Progenitor cell of endocrine pancreas (in vitro differentiated cells): ENCODE measurements around the gene BMP7. TPM values are rescaled to one million over a fixed set of nuclear protein-coding genes. Genes with fewer than 3 reads are reported as not detected.

Source experiments
- DNase-seq: peaks from one replicate; pipeline ENCODE4 v3.0.0; 2021; ENCODE audit warnings: low spot score; ENCODE audit not compliant: unreplicated experiment
- H3K27ac Mint-ChIP-seq: 2 replicates; pipeline ENCODE4 v1.8.0; 2021; ENCODE audit warnings: mild to moderate bottlenecking, moderate library complexity, mixed read lengths
- H3K27me3 Mint-ChIP-seq: 2 replicates; pipeline ENCODE4 v1.8.0; 2021; ENCODE audit warnings: mixed read lengths
- H3K36me3 Mint-ChIP-seq: 2 replicates; pipeline ENCODE4 v1.8.0; 2022; ENCODE audit warnings: mixed read lengths; ENCODE audit not compliant: insufficient read depth
- H3K4me1 Mint-ChIP-seq: 2 replicates; pipeline ENCODE4 v1.8.0; 2021; ENCODE audit warnings: low read depth, mixed read lengths
- H3K4me3 Mint-ChIP-seq: 2 replicates; pipeline ENCODE4 v1.8.0; 2021; ENCODE audit warnings: low read depth, mild to moderate bottlenecking, moderate library complexity, mixed read lengths
- H3K9me3 Mint-ChIP-seq: 2 replicates; pipeline ENCODE4 v1.8.0; 2021; ENCODE audit warnings: low read depth, mixed read lengths
- CTCF ChIP-seq: fragments of 200-600 bp; sonication (generic); IDR thresholded peaks from one replicate; pipeline ENCODE4 v1.5.0; 2021; ENCODE audit warnings: antibody characterized with exemption, mild to moderate bottlenecking; ENCODE audit not compliant: unreplicated experiment
- total RNA-seq: library from RNA; stranded (reverse); gene quantifications from 2 replicates; pipeline ENCODE4 v1.2.1, GENCODE V29; 2021

Gene BMP7
- total RNA-seq, 1 donor from 2014 or later = 35.4 TPM

GRCh38 chr20:57187068-57187634, 79.3 kb downstream of the BMP7 start:
- no peaks in the 10 kb centered on the region for H3K4me1 Mint-ChIP-seq
- no peak overlapping the region for H3K4me3 Mint-ChIP-seq
- peaks cover 16% of the 10 kb centered on the region for H3K36me3 Mint-ChIP-seq
- no peak for TF ChIP-seq CTCF
- H3K9me3 Mint-ChIP-seq = peaks cover 5% of the 10 kb centered on the region
- no peak for DNase-seq
- no peak overlapping the region for H3K27ac Mint-ChIP-seq
- no peaks in the 10 kb centered on the region for H3K27me3 Mint-ChIP-seq

GRCh38 chr20:57186192-57186591, 80.2 kb downstream of the BMP7 start:
- DNase-seq = no peak
- TF ChIP-seq CTCF = no peak
- Mint-ChIP-seq H3K4me3 (no peak overlapping the region), H3K27me3 (no peaks in the 10 kb centered on the region), H3K27ac (no peak overlapping the region), H3K9me3 (peaks cover 5% of the 10 kb centered on the region), H3K36me3 (peaks cover 16% of the 10 kb centered on the region), H3K4me1 (no peaks in the 10 kb centered on the region)

GRCh38 chr20:57185188-57185743, 81.2 kb downstream of the BMP7 start:
- Mint-ChIP-seq H3K27me3 (no peaks in the 10 kb centered on the region), H3K4me3 (no peak overlapping the region), H3K9me3 (peaks cover 5% of the 10 kb centered on the region), H3K36me3 (peaks cover 11% of the 10 kb centered on the region), H3K27ac (no peak overlapping the region), H3K4me1 (no peaks in the 10 kb centered on the region)
- no peak for DNase-seq
- TF ChIP-seq CTCF = no peak

GRCh38 chr20:57183457-57184009, 82.9 kb downstream of the BMP7 start:
- H3K27me3 Mint-ChIP-seq = no peaks in the 10 kb centered on the region
- peaks cover 5% of the 10 kb centered on the region for H3K9me3 Mint-ChIP-seq
- H3K36me3 Mint-ChIP-seq = peaks cover 6% of the 10 kb centered on the region
- no peaks in the 10 kb centered on the region for H3K4me1 Mint-ChIP-seq
- no peak for TF ChIP-seq CTCF
- no peak overlapping the region for H3K27ac Mint-ChIP-seq
- DNase-seq = no peak
- H3K4me3 Mint-ChIP-seq = no peak overlapping the region

GRCh38 chr20:57181639-57182038, 84.8 kb downstream of the BMP7 start:
- DNase-seq = no peak
- no peak for TF ChIP-seq CTCF
- Mint-ChIP-seq H3K36me3 (peaks cover 7% of the 10 kb centered on the region), H3K9me3 (peaks cover 5% of the 10 kb centered on the region), H3K4me3 (no peak overlapping the region), H3K4me1 (no peaks in the 10 kb centered on the region), H3K27me3 (no peaks in the 10 kb centered on the region), H3K27ac (no peak overlapping the region)
